ENCODE measurements around the gene CERK.

CERK gene

DNA sequence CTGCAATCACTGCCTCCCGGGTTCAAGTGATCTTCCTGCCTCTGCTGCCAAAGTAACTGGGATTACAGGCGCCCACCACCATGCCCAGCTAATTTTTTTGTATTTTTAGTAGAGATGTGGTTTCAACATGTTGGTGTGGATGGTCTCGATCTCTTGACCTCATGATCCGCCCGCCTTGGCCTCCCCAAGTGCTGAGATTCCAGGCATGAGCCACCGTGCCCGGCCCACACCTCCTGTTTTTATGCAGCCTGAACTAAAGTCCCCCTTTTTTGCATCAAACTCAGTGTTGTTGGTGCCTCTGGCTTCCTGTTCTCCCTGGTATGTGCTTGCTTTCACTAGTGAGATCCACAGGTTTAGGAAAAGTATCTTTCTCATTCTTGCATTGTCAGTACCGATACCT is 28.6 kb upstream of the CERK start:
- no peak for DNase-seq (ENCODE audit: extremely low read depth in 1 of 2, low read depth in 1 of 2)

DNA sequence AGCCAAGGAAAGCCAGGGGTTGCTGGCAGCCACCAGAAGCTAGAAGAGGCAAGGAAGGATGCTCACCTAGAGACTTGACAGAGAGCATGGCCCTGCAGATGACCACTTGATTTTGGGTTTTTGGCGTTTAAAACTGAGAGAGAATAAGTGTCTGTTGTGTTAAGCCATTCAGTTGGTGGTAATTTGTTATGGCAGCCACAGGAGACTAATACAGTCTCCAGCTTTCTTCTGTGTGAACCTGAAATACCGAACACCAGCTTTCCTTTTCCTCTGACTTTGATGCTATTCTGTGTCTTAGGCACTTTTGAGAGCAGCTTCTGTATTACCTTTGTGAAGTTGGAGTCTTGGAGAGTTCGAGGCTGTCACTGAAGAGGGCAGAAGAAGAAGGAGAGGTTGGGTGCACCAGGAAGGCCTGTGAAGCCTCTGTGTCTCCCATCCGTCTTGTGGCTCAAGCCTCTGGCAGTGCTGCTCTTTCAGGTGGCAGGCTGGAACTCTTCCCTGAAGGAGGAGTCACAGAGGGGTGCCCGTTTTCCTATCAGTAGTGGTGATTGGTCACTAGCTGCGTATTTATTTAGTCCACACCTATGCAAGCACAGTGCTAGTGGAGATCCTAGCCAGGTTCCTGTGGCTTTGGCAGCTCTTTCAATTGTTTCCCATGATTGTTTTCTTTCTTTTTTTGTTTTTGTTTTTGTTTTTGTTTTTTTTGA is 26.9 kb upstream of the CERK start:
- no peak for DNase-seq (ENCODE audit: extremely low read depth in 1 of 2, low read depth in 1 of 2)

DNA sequence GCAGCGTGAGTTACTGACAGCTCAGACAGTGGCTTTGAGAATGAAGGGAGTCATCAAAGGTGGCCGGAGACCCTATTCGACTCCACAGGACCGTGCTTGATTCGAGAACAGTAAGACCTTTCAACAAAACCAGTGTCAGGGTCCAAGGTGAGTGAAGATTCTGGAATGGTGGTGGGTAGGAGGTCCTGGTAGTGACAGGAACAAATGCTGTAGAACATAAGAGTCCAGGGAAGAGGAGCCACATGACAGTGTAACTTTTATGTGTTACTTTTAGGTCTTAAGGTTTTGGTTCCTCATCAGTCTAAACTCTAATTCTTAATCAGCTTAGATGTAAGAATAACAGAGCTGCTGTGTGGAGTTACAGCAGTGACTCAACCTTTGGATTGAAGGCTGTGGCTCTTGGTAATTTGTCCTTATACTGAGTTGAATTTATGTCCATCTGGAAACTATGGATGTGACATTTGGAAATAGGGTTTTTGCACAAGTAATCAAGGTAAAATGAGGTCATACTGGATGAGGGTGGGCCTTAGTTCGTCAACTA is 26.2 kb upstream of the CERK start:
- DNase-seq (ENCODE audit: extremely low read depth in 1 of 2, low read depth in 1 of 2), result no peak

DNA sequence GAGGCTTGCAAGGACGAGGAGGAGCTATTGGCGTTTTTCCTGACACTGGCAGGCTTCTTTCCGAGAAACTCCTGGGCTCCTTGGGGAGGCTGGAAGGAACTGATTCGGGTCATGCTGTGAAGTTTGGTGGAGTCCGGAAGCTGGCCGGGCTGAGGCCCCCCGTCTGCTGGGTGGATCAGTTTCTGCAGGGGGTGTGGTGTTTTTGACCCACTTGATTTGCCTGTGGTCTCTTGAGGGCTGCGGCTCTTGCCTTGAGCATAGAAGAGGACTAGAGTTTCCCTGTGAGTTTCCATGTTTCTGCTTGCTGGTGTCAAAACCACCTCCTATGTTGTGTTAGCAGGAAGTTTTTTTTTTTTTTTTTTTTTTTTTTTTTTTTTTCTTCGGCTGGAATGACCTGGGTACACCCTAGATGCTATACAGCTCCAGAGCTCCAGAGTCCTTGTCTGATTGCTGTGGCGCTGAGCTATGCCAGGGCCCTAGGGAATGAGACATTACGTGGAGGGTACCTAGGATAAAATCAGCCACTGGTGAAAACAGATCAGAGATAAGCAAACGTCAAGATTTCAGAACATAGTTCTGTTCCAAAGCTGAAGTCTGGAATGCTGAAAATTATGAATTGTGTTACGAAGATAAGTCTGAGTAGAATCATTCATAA is 25.1 kb upstream of the CERK start:
- no peak for DNase-seq (ENCODE audit: extremely low read depth in 1 of 2, low read depth in 1 of 2)

DNA sequence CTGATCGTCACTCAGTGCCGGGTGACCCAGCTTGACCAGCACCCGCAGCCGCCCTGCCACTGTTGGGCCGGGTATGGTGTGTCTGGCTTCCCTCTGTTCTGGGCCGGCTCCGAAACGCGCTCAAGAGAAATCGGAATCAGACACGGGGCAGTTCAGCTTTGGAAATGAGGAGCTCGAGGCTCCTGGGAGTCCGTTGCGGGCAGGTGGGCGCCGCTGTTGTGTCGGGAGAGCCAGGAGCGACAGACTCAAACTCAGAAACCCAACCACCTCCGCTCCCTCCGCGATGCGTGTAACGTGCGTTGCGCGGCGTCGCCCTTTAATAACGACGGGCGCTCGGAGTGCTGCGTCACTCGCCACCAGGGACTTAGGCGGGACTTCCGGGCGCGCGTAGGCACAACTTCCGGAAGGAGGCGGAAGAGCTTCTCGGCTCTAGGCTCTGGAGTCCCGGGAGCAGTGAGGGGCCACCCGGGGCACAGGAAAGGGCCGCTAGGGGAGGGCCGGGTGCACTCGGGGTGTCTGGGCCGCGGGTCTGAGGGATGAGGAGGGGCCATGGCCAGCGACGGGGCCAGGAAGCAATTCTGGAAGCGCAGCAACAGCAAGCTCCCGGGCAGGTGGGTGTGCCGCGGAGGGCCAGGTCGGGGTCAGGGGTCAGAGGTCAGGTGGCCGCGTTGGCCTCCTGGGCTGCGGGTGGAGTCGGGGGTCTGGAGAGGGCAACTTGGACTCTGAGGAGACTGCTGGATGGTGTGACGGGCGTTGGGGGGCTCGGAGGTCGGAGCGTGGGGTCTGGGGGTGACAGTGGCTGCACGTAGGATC is 24.4 kb upstream of the CERK start, which contains the start of gene TBC1D22A:
TBC1D22A (plus strand) TSS at position 413 of the 813 bp plus-strand sequence; CDS start at position 550, 137 bp downstream.
- DNase-seq (ENCODE audit: extremely low read depth in 1 of 2, low read depth in 1 of 2), result peak; percentile 84 to 93

DNA sequence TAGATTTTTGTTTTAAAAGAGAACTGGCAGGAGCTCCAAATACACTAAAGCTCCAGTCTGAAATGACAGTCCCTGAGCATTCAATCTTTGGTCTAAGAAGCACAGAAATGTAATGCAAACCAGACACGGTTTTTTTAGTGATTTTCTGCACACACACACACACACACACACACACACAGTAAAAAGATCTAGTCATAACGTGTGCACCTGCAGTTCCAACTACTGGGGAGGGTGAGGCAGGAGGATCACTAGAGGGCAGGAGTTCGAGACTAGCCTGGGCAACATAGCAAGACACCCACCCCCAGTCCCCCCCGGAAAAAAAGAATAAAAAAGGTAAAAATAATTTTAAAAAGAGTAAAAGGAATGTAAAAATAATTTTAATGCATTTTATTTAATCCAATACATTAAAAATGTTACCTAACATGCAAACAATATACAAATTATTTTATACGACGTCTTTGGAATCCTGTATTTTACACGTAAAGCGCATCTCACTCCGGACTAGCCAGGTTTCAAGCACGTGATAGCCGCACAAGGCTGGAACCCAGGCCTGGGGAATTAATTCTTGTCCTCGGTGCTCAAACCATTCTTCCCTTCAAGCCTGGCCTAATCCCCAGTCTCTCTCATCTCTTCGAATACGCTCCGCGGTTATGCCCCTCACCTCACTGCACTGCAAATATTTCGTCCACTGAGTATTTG is 23.6 kb upstream of the CERK start:
- DNase-seq (ENCODE audit: extremely low read depth in 1 of 2, low read depth in 1 of 2), result no peak

DNA sequence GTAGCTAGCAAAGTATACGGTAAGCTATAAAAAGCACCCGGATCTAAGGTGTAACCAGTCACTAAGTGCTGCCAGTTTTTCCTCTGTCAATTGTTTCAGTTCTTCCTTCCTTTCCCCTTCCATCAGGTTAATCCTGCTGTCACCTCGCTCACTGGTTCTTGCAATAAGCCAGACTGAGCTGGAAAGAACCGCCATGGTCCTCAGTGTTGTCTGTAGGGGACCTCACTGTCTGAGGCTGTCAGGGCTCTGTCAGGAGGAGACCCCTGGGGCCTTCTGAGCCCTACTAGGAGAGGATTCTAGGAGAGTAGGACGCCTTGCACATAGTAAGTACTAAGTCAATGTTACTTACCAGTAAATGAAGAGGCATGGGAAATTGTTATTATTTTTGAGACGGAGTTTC is 23.0 kb upstream of the CERK start:
- no peak for DNase-seq (ENCODE audit: extremely low read depth in 1 of 2, low read depth in 1 of 2)

DNA sequence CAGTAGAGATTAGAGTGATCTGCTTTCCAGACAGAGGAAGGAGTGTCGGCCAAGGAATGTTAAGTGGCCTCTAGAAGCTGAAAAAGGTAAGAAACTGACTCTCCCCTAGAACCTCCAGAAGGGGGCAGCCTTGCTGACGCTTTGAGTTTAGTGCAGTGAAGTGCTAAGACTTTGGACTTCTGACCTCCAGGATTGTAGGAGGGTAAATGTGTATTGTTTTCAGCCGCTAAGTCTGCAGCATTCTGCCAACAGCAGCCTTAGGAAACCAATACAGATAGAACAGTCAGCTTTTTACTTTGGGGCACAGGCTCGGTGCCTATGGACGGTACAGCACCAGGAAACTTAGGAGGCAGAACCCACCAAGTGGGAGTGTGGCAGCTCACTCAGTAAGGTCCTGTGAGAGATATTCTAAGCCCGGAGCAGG is 20.8 kb upstream of the CERK start:
- DNase-seq (ENCODE audit: extremely low read depth in 1 of 2, low read depth in 1 of 2), result no peak

DNA sequence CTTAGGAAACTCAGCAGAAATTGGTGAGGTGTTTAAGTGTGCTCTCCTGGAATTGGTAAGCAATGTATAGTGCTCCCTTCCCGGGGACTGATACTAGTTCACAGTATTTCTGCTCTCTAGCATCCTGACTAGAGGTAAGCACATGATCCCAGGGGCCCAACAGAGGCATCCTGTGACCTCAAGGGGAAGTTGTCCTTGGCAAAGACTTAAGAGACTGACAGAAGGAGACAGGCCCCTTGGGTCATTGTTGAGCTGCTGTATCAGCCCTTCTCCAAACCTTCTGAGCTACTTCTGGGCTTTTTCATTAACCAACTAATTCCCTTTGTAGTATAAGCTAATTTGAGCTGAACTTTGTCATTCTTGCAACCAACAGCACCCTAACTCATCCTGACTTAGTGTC is 20.1 kb upstream of the CERK start:
- no peak for DNase-seq (ENCODE audit: extremely low read depth in 1 of 2, low read depth in 1 of 2)

DNA sequence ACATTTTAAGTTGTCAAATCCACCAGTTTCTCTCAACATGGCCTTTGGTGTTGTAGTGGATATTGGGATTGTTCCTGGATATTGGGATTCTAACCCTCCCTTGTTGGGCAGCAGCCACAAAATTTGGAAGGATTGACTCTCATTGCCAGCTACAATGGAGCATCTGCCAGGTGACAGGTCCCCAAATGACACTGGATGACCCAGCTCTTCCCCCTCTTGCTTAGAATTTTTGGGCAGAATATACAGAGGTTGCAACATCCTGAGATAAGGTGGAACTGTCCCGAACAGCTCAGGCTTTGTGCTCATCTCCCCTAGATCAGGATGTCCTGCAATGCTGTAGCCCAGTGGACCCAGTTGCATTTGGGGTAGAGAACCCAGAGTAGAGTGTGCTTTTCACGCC is 19.1 kb upstream of the CERK start:
- DNase-seq (ENCODE audit: extremely low read depth in 1 of 2, low read depth in 1 of 2), result no peak

DNA sequence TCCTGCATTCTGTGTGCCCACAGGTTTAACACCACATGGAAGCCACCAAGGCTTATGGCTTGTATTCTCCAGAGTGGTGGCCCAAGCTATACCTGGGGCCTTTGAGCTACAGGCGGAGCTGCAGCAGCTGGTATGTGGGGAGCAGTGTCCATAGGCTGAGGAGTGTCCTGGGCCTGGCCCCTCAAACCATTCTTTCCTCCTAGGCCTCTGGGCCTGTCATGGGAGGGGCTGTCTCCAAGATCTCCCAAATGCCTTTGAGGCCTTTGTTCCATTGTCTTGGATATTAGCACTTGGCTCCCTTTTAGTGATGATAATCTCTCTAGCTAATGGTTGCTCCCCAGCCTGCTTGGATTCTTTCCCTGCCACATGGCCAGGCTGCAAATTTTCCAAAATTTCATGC is 18.0 kb upstream of the CERK start:
- no peak for DNase-seq (ENCODE audit: extremely low read depth in 1 of 2, low read depth in 1 of 2)

DNA sequence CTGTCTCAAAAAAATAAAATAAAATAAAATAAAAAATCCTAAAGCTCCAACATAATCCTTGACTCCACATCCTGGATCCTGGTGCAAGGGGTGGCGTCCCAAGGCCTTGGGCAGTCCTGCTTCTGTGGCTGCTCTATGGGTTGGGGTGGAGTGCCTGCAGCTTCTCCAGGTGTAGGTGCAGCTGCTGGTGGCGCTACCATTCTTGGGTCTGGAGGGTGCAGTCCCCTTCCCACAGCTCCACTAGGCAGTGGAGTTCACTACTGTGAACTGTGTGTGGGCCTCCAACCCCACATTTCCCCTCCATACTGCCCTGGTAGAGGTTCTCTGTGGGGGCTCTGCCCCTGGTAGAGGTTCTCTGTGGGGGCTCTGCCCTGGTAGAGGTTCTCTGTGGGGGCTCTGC is 17.5 kb upstream of the CERK start:
- no peak for DNase-seq (ENCODE audit: extremely low read depth in 1 of 2, low read depth in 1 of 2)

DNA sequence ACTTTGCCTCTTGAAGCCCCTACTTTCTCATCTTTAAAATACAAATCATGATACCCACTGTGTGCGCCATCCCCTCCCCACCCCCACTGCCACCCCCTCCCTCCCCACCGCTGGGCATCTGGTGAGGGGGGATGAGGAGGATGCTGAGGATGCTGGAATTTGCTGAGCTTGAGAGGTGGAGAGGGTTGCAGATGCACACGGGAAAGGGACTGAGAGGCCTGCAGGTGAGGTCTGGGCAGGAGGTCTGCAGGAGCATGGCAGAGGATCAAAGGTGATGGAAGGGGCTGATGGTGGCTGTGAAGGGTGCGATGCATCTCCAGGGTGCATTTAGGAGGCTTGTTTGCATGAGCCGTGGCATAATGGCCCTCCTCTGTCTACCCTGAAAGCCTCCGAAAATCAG is 16.8 kb upstream of the CERK start:
- DNase-seq (ENCODE audit: extremely low read depth in 1 of 2, low read depth in 1 of 2), result no peak

DNA sequence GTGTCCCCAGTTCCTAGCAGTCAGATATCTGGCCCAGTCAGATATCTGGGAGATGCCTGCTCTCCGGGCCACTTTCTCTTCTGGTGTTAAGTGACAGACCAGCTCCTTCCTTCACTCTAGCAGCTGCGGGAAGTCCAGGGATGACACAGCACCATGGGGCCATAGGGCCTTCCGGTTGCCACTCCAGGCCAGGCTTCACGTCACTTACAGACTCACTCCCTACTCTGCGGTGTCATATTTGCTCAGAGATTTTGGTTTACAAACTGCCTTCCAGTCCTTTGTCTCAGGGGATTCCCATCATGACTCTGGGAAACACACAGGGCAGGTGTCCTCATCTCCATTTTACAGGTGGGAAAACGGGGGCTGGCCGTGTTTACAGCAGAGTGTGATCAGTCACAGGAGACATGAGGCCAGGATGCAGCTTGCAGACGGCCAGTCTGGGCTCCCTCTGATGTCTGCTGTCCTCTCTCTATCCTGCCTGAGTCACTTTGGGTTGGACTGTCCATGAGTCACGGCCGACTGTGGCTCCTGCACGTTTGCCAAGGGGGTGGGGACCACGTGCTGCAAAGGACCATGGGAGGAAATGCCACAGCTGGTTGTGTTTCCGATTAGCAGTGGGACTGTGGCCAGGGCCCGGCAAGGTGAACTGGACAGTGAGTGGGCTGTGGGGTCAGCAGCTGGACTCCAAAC is 16.2 kb upstream of the CERK start:
- no peak for DNase-seq (ENCODE audit: extremely low read depth in 1 of 2, low read depth in 1 of 2)

DNA sequence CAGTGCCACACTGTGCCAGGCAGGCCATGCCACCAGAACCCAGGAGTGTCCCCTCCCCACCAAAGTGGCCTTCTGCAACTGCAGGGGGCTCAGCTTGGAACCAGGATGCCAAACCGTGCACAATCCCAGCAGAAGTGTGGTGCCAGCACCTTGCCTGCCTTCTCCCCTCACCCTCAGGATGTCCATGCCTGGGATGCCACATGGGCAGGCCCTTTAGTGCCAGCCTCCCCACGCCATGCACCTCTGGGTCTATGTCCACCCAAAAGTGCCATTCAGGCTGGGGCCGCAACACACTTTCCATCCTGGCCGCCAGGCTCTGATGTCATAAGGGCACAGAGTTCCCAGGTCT is 15.7 kb upstream of the CERK start:
- no peak for DNase-seq (ENCODE audit: extremely low read depth in 1 of 2, low read depth in 1 of 2)

DNA sequence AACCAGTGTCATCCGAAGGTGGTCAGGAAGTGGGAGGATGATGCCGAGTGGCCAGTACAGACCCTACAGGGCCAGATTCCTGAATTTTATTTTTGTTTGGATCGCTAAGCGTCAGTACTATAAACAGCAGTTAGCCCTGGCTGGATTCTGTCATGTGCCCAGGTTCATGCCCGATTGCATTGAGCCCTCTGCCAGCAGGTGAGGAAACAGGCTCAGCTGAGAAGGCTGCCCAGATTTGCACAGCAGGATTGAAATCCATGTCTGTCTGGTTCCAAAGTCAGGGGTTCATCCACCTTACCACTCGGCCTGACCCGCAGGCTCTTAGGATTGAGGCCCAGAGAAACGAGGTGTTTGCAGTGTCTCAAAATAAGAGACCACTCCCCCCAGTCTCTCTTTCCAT is 15.3 kb upstream of the CERK start:
- no peak for DNase-seq (ENCODE audit: extremely low read depth in 1 of 2, low read depth in 1 of 2)

DNA sequence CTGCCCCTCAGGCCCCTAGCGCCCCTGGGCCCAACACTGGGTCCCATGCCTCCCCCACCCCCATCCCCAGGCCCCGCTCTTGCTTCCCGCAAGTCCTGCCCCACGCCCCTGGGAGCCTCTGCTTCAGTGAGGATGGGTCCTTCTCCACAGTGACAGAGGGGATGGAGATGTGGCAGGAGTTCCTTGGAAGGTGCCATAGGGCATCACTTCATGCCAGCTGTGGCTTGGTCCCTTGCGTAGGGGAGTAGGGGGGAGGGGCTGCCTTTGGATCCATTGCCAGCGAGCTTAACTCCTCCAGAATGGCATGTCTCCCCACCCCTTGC is 14.9 kb upstream of the CERK start:
- no peak for DNase-seq (ENCODE audit: extremely low read depth in 1 of 2, low read depth in 1 of 2)

DNA sequence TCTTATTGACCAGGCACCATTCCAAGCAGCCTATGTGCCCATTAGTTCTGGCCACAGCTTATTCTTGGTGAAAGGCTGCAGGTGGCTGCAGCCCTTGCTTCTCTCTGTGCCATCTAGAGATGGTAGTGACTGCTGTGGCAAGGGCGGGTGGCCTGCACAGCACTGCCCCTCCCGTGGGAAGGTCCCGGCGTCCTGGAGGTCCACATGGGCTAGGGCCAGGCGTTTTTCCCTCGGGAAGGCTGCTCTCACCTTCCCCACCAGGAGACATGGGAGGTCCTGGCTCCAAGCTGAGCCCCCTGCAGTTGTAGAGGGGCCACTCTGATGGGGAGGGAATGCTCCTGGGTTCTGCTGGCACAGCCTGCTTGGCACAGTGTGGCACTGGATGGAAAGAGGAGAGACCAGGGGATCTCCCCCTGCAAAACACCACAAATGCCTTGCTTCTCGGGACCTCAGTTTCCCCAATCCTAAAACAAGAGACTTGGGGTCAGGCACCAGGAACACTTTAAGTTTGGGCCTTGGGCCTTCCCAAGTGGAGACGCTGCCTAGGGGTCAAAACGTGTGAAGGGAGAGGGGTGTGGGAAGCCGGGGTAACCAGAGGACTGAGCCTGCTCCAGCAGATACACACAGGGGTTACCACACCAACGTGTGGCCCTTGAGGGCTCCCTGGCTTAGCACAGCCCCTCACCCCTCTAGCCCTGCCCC is 14.4 kb upstream of the CERK start:
- no peak for DNase-seq (ENCODE audit: extremely low read depth in 1 of 2, low read depth in 1 of 2)

DNA sequence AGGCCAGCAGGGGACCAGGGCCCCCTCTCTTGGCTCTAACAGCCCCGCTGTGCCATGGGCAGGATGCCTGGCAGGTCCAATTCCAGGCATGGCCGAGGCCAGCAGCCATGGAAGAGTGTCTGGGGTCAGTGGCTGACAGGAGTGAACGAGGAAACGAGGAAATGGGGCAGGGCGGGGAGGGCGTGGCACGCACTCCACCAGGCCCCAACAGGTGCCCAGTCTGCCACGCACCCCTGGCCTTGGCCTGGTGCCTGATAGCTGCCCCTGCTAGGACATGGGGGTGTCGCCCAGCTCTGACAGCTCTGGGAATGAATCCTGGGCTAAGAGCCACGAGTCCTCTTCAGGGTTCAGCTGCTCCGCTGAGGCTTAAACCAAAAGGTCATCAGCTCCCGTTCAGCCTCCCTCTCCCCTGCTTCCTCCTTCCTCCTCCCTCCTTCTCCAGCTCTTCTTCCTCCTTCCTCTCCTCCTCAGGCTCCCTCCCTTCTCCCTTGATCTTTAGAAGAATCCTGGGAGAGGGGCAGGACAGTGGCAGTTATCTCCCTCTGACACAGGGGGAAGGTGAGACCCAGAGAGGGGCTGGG is 12.9 kb upstream of the CERK start:
- no peak for DNase-seq (ENCODE audit: extremely low read depth in 1 of 2, low read depth in 1 of 2)

DNA sequence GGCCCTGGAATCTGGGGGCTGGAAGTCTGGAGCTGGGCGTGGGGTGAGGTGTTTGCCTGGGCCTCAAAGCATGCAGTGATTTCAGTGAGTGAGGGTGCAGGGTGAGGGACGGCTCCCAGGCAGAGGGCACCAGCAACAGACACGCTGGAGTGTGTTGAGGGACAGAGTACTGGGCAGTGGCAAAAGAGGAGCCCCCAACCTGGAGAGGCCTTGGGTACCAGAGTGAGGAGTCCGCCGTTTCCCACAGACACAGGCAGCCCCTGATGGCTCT is 12.4 kb upstream of the CERK start:
- no peak for DNase-seq (ENCODE audit: extremely low read depth in 1 of 2, low read depth in 1 of 2)
